CD14-positive monocyte (primary cell): ENCODE results near the gene RAB40C. TPM values are rescaled to one million over a fixed set of nuclear protein-coding genes. Genes with fewer than 3 reads are reported as not detected.
A peak's percentile ranks its signal among the peaks of the same experiment; 100 is the strongest.

Experiments used
- DNase-seq, 3 donors: peaks; one replicate each; pipeline ENCODE4 v3.0.0-alpha.2; 2011 to 2022
- H2AFZ ChIP-seq: 2 replicates; pipeline ENCODE4 v1.6.0; 2012; ENCODE audit warnings: mild to moderate bottlenecking, low read depth, low read length, inconsistent platforms; ENCODE audit not compliant: insufficient read depth, poor library complexity, severe bottlenecking
- H3K27ac ChIP-seq, 2 donors: 1 replicate in 1 of 2; 2 replicates in 1 of 2; pipeline ENCODE4 v1.5.1; 2012 to 2013; ENCODE audit warnings: low read length in 2 of 2, control low read depth in 1 of 2, inconsistent platforms in 1 of 2, low read depth in 1 of 2, mild to moderate bottlenecking in 1 of 2
- H3K27me3 ChIP-seq, 2 donors: one replicate each; pipeline versions ENCODE4 v1.6.0 to v1.6.1; 2011 to 2013; ENCODE audit warnings: low read length in 2 of 2; ENCODE audit not compliant: control insufficient read depth in 2 of 2, insufficient read depth in 2 of 2
- H3K36me3 ChIP-seq, 2 donors: replicated peaks in 1 of 2; 1 replicate in 1 of 2; 2 replicates in 1 of 2; pipeline versions ENCODE4 v1.5.1 to v1.6.1; 2012 to 2013; ENCODE audit warnings: low read length in 2 of 2, control low read depth in 1 of 2, inconsistent platforms in 1 of 2, mild to moderate bottlenecking in 1 of 2; ENCODE audit not compliant: insufficient read depth in 2 of 2, control insufficient read depth in 1 of 2
- H3K4me1 ChIP-seq, 2 donors: 1 replicate in 1 of 2; 2 replicates in 1 of 2; pipeline versions ENCODE4 v1.5.1 to v1.6.1; 2012 to 2013; ENCODE audit warnings: low read length in 2 of 2, control low read depth in 1 of 2, inconsistent platforms in 1 of 2, mild to moderate bottlenecking in 1 of 2, moderate library complexity in 1 of 2; ENCODE audit not compliant: insufficient read depth in 2 of 2, control insufficient read depth in 1 of 2
- H3K4me2 ChIP-seq: replicated peaks from 2 replicates; pipeline ENCODE3; 2012; ENCODE audit warnings: low read length, moderate library complexity, mild to moderate bottlenecking; ENCODE audit not compliant: poor library complexity, severe bottlenecking; ENCODE audit errors: extremely low read depth
- H3K4me3 ChIP-seq, 3 experiments: fragments of 200-600 bp in 1 of 3; sonication (generic) in 1 of 3; replicated peaks in 1 of 3; 1 replicate in 2 of 3; 2 replicates in 1 of 3; pipeline ENCODE4 v1.5.1; 2011 to 2013; ENCODE audit warnings: low read length in 3 of 3, mild to moderate bottlenecking in 3 of 3, control low read depth in 2 of 3, low read depth in 2 of 3, inconsistent platforms in 1 of 3, moderate library complexity in 1 of 3
- H3K79me2 ChIP-seq: 2 replicates; pipeline ENCODE4 v1.6.0; 2012; ENCODE audit warnings: mild to moderate bottlenecking, control low read depth, inconsistent platforms, low read length, moderate library complexity; ENCODE audit not compliant: insufficient read depth
- H3K9ac ChIP-seq: 2 replicates; pipeline ENCODE4 v1.6.0; 2017; ENCODE audit warnings: low read length, mild to moderate bottlenecking; ENCODE audit not compliant: insufficient read depth, poor library complexity, severe bottlenecking
- H3K9me3 ChIP-seq, 2 donors: replicated peaks in 1 of 2; 1 replicate in 1 of 2; 2 replicates in 1 of 2; pipeline versions ENCODE4 v1.5.1 to v1.6.1; 2012 to 2013; ENCODE audit warnings: low read length in 2 of 2, control low read depth in 1 of 2; ENCODE audit not compliant: control insufficient read depth in 1 of 2, insufficient read depth in 1 of 2
- H4K20me1 ChIP-seq: 2 replicates; pipeline ENCODE4 v1.6.0; 2012; ENCODE audit warnings: mild to moderate bottlenecking, low read length, control low read depth, moderate library complexity; ENCODE audit not compliant: insufficient read depth
- H3K27ac Mint-ChIP-seq, 7 donors: one replicate each; pipeline ENCODE4 v1.8.0; 2020; ENCODE audit warnings: mild to moderate bottlenecking in 7 of 7, mixed read lengths in 7 of 7, moderate library complexity in 6 of 7, inconsistent platforms in 2 of 7
- H3K27me3 Mint-ChIP-seq, 3 donors: one replicate each; pipeline ENCODE4 v1.8.0; 2021 to 2022; ENCODE audit warnings: low read depth in 3 of 3, mild to moderate bottlenecking in 3 of 3, mixed read lengths in 3 of 3, moderate library complexity in 3 of 3, inconsistent platforms in 1 of 3
- H3K36me3 Mint-ChIP-seq, 2 donors: one replicate each; pipeline ENCODE4 v1.8.0; 2020; ENCODE audit warnings: mixed read lengths in 2 of 2, inconsistent platforms in 1 of 2, mild to moderate bottlenecking in 1 of 2
- H3K4me1 Mint-ChIP-seq: one replicate; pipeline ENCODE4 v1.8.0; 2020; ENCODE audit warnings: mild to moderate bottlenecking, mixed read lengths
- H3K4me3 Mint-ChIP-seq, 2 donors: one replicate each; pipeline ENCODE4 v1.8.0; 2020; ENCODE audit warnings: mild to moderate bottlenecking in 2 of 2, mixed read lengths in 2 of 2, moderate library complexity in 1 of 2
- H3K9me3 Mint-ChIP-seq, 7 donors: one replicate each; pipeline ENCODE4 v1.8.0; 2020 to 2022; ENCODE audit warnings: mixed read lengths in 7 of 7, mild to moderate bottlenecking in 6 of 7, moderate library complexity in 6 of 7, inconsistent platforms in 2 of 7
- WGBS: methylation state at CpG from one replicate; pipeline ENCODE4 v1.1.5; 2013; ENCODE audit warnings: missing lambda C conversion rate; ENCODE audit not compliant: insufficient coverage; 5-methylcytosine and 5-hydroxymethylcytosine counted together
- intact Hi-C, 2 donors: fragments of 100-400 bp; cut with micrococcal nuclease; formaldehyde crosslinking; loops; one replicate each; pipeline versions ENCODE4 v1.15.0 to v1.15.1; 2023
- polyA plus RNA-seq, 3 donors: library from polyadenylated mRNA; depleted of rRNA in 1 of 3; unstranded in 2 of 3; stranded (reverse) in 1 of 3; fragments of 300-500 nt in 2 of 3; fragments of >200 nt in 1 of 3; fragmentation: Illumina TruSeq in 2 of 3; gene quantifications; 1 replicate in 2 of 3; 2 replicates in 1 of 3; pipeline ENCODE4 v1.2.3, GENCODE V29; 2012 to 2021
- TF ChIP-seq, protein P1 (sequence below): fragments of 200-600 bp; IDR thresholded peaks from one replicate; pipeline ENCODE4 v1.8.0; 2022; ENCODE audit warnings: antibody characterized with exemption, mild to moderate bottlenecking

The RAB40C gene
- polyA plus RNA-seq, 3 donors: 10.0 to 22.6 (median 10.9) TPM

DNA sequence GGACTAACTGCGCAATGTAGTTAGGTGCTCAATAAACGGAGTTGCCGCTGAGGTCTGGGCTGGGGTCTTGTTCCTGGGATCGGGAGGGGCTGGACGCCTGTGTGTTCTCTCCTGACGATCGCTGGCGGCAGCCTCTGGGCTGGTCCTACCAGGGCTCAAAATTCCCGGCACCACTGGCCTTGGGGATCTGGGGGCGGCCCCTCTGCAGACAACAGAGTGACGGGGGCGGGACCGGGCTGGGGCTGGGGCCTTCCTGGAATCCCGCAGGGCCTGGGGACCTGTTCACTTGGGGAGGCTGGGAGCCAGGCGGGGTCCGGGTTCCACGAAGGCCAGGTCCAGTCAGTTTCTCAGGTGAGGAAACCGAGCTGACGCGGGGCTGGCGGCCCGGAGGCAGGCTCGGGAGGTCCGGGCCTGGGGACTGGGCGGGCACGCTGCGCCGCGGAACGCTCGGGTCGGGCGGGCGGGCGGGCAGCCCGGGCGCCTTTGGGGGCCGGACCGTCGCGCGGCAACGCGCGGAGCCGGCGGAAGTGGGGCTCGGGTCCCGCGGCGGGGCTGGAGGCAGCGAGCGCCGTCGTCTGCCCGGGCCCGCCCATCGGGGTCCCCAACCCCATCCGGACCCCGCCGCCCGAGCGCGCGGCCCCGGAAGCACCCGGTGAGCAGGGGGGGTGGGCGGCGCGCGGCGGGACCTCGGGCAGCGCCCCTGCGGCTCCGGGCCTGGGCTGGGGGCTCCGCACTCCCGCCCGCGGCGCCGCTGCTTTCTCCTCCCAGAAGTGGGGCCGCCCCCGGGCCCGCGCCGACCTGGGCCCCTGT lies 20.2 kb upstream of the RAB40C start, which contains the start of gene PIGQ:
TSS of gene PIGQ (plus strand) at position 524 of the 810 bp plus-strand sequence. CDS start 4,107 bp downstream, outside the sequence.
- peak within 1 kb of the TSS; percentile 62 to 85 (median 85) for H3K4me3 ChIP-seq
- intact Hi-C loops: no loop called here
- H3K27ac ChIP-seq: peak within 1 kb of the TSS in 1 of 2 donors; percentile 70
- H3K4me3 Mint-ChIP-seq: peak within 1 kb of the TSS; percentile 84 to 93
- no peaks in the 10 kb centered on the region for H3K9me3 ChIP-seq
- H3K4me2 ChIP-seq: peak within 1 kb of the TSS; percentile 92
- no peaks in the 10 kb centered on the region for H3K27me3 ChIP-seq
- H3K9me3 Mint-ChIP-seq: peaks cover 0 to 2% (median 0%) of the 10 kb centered on the region in 7 donors
- no peaks in the 10 kb centered on the region for H4K20me1 ChIP-seq
- peaks cover 33% of the 10 kb centered on the region for H3K4me1 Mint-ChIP-seq
- peak; percentile 15 to 49 (median 26) for DNase-seq
- peak within 1 kb of the TSS; percentile 73 for H3K9ac ChIP-seq
- H3K36me3 Mint-ChIP-seq: peaks cover 4% of the 10 kb centered on the region in 2 donors
- H3K27ac Mint-ChIP-seq: peak within 1 kb of the TSS in 6 of 7 donors; percentile 19 to 85 (median 81)
- H3K36me3 ChIP-seq: peaks cover 2 to 4% of the 10 kb centered on the region in 2 donors
- peaks cover 0 to 6% (median 2%) of the 10 kb centered on the region in 3 donors for H3K27me3 Mint-ChIP-seq
- H2AFZ ChIP-seq: peak within 1 kb of the TSS; percentile 97
- 2% methylated on average over 86 of the region's 87 CpGs for WGBS
- H3K4me1 ChIP-seq: peaks cover 28 to 41% of the 10 kb centered on the region in 2 donors
- TF ChIP-seq, protein P1, sequence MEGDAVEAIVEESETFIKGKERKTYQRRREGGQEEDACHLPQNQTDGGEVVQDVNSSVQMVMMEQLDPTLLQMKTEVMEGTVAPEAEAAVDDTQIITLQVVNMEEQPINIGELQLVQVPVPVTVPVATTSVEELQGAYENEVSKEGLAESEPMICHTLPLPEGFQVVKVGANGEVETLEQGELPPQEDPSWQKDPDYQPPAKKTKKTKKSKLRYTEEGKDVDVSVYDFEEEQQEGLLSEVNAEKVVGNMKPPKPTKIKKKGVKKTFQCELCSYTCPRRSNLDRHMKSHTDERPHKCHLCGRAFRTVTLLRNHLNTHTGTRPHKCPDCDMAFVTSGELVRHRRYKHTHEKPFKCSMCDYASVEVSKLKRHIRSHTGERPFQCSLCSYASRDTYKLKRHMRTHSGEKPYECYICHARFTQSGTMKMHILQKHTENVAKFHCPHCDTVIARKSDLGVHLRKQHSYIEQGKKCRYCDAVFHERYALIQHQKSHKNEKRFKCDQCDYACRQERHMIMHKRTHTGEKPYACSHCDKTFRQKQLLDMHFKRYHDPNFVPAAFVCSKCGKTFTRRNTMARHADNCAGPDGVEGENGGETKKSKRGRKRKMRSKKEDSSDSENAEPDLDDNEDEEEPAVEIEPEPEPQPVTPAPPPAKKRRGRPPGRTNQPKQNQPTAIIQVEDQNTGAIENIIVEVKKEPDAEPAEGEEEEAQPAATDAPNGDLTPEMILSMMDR: no peak
- H3K79me2 ChIP-seq: peaks cover 11% of the 10 kb centered on the region

DNA sequence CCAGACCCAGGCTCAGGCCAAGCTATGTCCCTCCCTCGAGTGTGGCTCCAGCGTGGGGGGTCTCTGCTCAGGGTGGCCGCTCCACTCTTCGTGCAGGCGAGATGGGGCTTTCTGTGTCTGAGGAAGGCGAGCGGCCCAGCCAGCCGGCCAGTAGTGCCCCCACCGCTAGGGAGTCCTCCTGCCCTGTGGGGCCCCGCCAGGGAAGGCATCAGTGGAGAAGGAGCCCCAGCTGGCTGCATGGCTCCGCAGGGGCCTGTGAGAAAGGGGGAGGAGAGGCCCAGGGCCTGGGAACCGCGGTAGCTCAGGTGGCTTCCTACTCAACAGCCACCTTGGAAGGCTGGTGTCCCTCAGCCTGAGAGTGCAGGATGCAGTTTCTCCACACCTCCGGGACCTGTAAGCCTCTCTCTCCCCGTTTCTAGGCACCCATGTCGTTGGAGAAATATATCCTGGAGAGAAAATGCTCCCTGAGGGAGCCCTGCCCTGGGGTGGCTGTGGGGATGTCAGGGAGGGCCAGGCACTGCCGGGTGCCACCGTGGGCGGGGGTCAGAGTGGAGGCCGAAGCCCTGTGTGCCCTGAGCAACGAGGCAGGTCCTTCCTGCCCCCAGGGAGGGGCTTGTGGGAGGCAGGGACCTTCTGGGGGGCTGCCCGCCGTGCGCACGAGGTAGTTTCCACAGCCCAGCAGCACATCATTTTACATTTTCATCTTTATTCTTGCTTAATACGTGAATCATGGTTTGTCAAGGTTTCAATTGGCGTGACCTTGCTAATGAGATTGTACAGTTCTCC lies 16.8 kb upstream of the RAB40C start:
- Histone ChIP-seq H4K20me1 (no peaks in the 10 kb centered on the region), H3K9ac (no peak overlapping the region), H3K4me2 (no peak overlapping the region), H3K9me3 (no peaks in the 10 kb centered on the region), H3K27ac (no peak overlapping the region), H3K4me1 (peaks cover 18 to 27% of the 10 kb centered on the region in 2 donors), H3K27me3 (no peaks in the 10 kb centered on the region), H3K36me3 (peaks cover 11 to 13% of the 10 kb centered on the region in 2 donors), H2AFZ (no peak overlapping the region), H3K79me2 (peaks cover 11% of the 10 kb centered on the region), H3K4me3 (no peak overlapping the region)
- Mint-ChIP-seq H3K27me3 (peaks cover 0 to 6% (median 2%) of the 10 kb centered on the region in 3 donors), H3K9me3 (peaks cover 0 to 2% (median 0%) of the 10 kb centered on the region in 7 donors), H3K4me3 (no peak overlapping the region), H3K27ac (no peak overlapping the region), H3K4me1 (peaks cover 24% of the 10 kb centered on the region), H3K36me3 (peaks cover 4 to 6% of the 10 kb centered on the region in 2 donors)
- TF ChIP-seq, protein P1: no peak
- intact Hi-C loops: no loop called here
- no peak for DNase-seq
- WGBS: 91% methylated on average over 20 of the region's 27 CpGs
